ENCODE measurements around the gene LYST. TPM values are rescaled to one million over a fixed set of nuclear protein-coding genes. Genes with fewer than 3 reads are reported as not detected.

Gene LYST
- total and polyA plus RNA-seq, 2 of the 4 experiments (the other 2 are of a cell fraction), result 2.2 to 7.2 TPM

GRCh38 chr1:235617808-235618207 lies 248.9 kb downstream of the LYST start:
- Histone ChIP-seq H3K4me3 (ENCODE audit: insufficient read depth, low read depth, low read length) (no peak overlapping the region), H4K8ac (ENCODE audit: low read depth in 2 of 2, low read length in 2 of 2) (no peak overlapping the region), H2AK9ac (replicated peaks; ENCODE audit: low read depth, low read length, poor library complexity) (no peak overlapping the region), H3K23ac (ENCODE audit: low read depth, low read length) (no peak overlapping the region), H3K36me3 (ENCODE audit: control insufficient read depth, insufficient read depth, low read length) (no peaks in the 10 kb centered on the region), H3K9me1 (ENCODE audit: insufficient read depth, low read length) (peaks cover 3% of the 10 kb centered on the region; the same call in 1 of the 2 replicates), H3K79me1 (ENCODE audit: low read depth in 1 of 2, low read length in 2 of 2) (no peaks in the 10 kb centered on the region), H3K9ac (ENCODE audit: low read depth, low read length) (no peak overlapping the region), H3K18ac (ENCODE audit: low read depth, low read length) (no peak overlapping the region), H4K20me1 (ENCODE audit: insufficient read depth, low read length) (no peaks in the 10 kb centered on the region), H3K27ac (ENCODE audit: insufficient read depth, low read length) (peak overlapping the region; percentile 22; the same call in 1 of the 2 replicates), H3K56ac (ENCODE audit: extremely low read depth, insufficient read depth, low read length) (no peak overlapping the region), H2BK20ac (ENCODE audit: low read depth, low read length) (no peak overlapping the region), H2BK5ac (ENCODE audit: low read depth, low read length, poor library complexity, severe bottlenecking) (no peak overlapping the region), H4K91ac (ENCODE audit: insufficient read depth, low read depth, low read length) (no peak overlapping the region; the same call in 1 of the 2 replicates), H2BK15ac (ENCODE audit: low read depth, low read length) (no peak overlapping the region), H3K14ac (replicated peaks; ENCODE audit: low read depth, low read length) (no peak overlapping the region), H3K4me2 (ENCODE audit: low read depth, low read length) (peak overlapping the region; percentile 55), H2BK120ac (ENCODE audit: low read depth, low read length) (no peak overlapping the region), H3K4ac (ENCODE audit: low read depth, low read length) (no peak overlapping the region), H2AK5ac (ENCODE audit: low read depth, low read length) (no peak overlapping the region), H4K5ac (ENCODE audit: low read depth, low read length) (no peak overlapping the region), H3K4me1 (ENCODE audit: control insufficient read depth, insufficient read depth, low read length) (peaks cover 10% of the 10 kb centered on the region), H2AFZ (replicated peaks; ENCODE audit: low read length, poor library complexity) (no peak overlapping the region), H3K9me3 (ENCODE audit: control insufficient read depth, insufficient read depth, low read length) (no peaks in the 10 kb centered on the region), H3K27me3 (ENCODE audit: control insufficient read depth, insufficient read depth, low read length) (no peaks in the 10 kb centered on the region; the same call in 1 of the 2 replicates)
- intact Hi-C loops (cut with micrococcal nuclease) (loop anchor here (5.0 kb wide), 1 partner anchor 106 kb away; no protein-coding TSS in a partner anchor), dilution Hi-C loops (cut with HindIII; ENCODE audit: low sequenced_read_pairs, unreplicated experiment) (no loop called here), in situ Hi-C loops (cut with MboI; ENCODE audit: low sequenced_read_pairs) (no loop called here)
- TF ChIP-seq ELK1 (IDR thresholded peaks at IDR 0.05; ENCODE audit: borderline replicate concordance, low read depth, low read length), result no peak
- TF ChIP-seq SMC3 (IDR thresholded peaks at IDR 0.05; ENCODE audit: low read depth, low read length), result 0 out of 2 replicates have a peak, but pooled peaks have one; percentile 18
- TF ChIP-seq RAD21 (IDR thresholded peaks at IDR 0.05; ENCODE audit: low read length), result peak; percentile 37
- TF ChIP-seq USF2 (IDR thresholded peaks at IDR 0.05; ENCODE audit: low read depth, low read length), result no peak
- no peak for TF ChIP-seq POLR2A (IDR thresholded peaks at IDR 0.05; ENCODE audit: low read depth, low read length)
- no peak for TF ChIP-seq MAFK (IDR thresholded peaks at IDR 0.05; ENCODE audit: low read depth, low read length)
- peak; percentile 56 for TF ChIP-seq CTCF (conservative IDR thresholded peaks at IDR 0.05; ENCODE audit: low read depth, low read length)
- TF ChIP-seq NFE2L2 (IDR thresholded peaks at IDR 0.05; ENCODE audit: low read depth, low read length), result no peak
- no peak for TF ChIP-seq BHLHE40 (IDR thresholded peaks at IDR 0.05; ENCODE audit: low read depth, low read length)
- TF ChIP-seq FOS (IDR thresholded peaks at IDR 0.05; ENCODE audit: low read depth, low read length), result no peak
- TF ChIP-seq MAZ (IDR thresholded peaks at IDR 0.05; ENCODE audit: borderline replicate concordance, low read depth, low read length), result no peak
- no peak for TF ChIP-seq MXI1 (IDR thresholded peaks at IDR 0.05; ENCODE audit: borderline replicate concordance, low read depth, low read length)
- TF ChIP-seq CEBPB (IDR thresholded peaks at IDR 0.05; ENCODE audit: low read depth, low read length), result no peak
- TF ChIP-seq RCOR1 (IDR thresholded peaks at IDR 0.05; ENCODE audit: insufficient replicate concordance, low read length), result no peak
- no peak for TF ChIP-seq RFX5 (IDR thresholded peaks at IDR 0.05; ENCODE audit: low read depth, low read length)
- no peak for TF ChIP-seq CHD1 (IDR thresholded peaks at IDR 0.05; ENCODE audit: low read depth, low read length)
- ChIA-PET CTCF (interaction anchor here (0.7 to 1.2 kb wide), 3 partner anchors 11 to 17 kb away, joined by 3 to 4 read pairs (median 3); no protein-coding TSS in a partner anchor), POLR2A (ENCODE audit: unreplicated experiment) (no interaction called here)
- BruUV-seq (replicated peaks), result no TSS peak
- DNase-seq (peak; percentile 77), ATAC-seq (ENCODE audit: low read depth) (peak; percentile 99)
- no CpG with 5 or more reads among the region's 3 CpGs for WGBS, 2 experiments (ENCODE audit: extremely low coverage in 2 of 2, insufficient read length in 1 of 2)

Data from IMR-90 (cell line).